ENCODE measurements around the gene ATP8A2.
A peak's percentile ranks its signal among the peaks of the same experiment; 100 is the strongest.

ATP8A2 gene

DNA sequence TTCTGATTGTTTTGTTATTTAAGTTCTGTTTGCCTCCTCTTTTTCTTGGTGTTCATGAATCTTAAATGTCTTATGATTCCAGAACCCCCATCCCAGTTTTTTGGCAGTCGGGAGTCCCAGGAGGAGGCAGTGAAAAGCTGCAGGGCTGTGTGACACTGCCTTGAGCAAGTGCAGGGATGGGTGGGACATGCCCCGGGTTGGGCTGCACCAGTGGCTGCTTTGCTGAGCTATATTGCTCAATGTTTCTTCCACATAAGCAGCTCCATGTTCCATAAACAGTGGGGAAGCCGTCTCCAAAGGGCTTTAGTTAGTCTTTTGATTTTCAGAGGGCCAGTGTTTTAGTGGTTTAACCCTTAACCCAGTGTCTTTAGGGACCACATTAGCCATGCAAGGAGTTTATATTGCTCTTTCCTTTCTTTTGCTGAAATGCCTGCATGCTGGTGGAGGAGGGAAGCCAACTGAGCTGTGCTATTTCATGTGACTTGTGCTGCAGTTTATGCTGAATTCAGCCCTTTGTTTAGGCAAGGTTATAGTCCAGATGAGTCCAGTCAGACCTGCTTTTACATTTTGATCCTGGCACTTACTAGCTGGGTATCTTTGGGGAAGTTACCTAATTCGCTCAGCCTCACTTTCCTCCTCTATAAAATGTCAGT, 13.1 kb downstream of the ATP8A2 start:
- no peak for DNase-seq

DNA sequence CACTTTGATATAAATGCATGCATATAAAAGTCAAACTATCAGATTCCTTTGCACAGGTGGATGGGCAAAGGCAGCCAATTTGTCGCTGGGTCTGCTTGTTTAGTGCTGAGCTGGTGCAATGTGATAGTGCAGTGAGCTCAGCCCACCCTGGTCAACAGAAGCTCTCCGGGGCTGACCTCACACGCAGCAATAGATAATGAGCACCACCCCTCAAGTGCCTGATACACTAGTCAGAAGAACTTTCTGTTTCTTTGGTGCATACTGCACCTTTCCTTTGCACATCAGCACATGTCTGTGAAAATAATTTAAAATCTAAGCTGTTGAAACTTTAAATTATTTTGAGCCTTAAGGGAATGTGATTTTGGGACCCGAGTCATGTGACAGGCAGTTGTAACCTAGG, 20.2 kb downstream of the ATP8A2 start:
- DNase-seq: no peak

DNA sequence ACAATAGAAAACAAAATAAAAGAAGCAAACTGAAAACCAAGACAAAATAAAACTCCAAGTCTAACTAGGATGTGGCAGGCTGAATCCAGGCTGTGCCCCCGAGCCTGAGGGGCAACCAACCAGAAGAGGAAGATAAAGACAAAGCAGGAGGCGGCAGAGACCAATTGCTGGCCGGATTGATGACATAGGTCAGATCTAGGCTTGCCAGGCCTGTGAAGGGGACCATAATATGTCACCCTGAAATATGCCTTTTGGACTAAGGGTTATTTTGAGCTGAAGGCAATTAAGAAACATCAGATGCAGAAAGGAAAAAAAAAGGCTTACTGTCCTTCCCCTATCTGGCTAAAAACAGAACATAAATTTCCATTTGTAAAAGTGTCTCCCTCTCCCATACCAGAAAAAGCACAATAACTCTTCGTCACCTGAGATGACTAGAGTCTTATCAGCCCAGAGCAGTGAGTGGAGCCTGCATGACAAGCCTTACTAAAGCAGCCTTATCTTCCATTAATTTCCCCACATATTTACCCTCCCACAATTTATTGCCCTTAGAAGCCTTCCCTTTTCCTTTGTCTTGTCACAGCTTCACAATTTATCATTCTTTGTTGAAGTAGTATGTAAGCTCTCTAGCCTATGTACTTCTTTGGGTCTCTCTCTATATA, 22.8 kb downstream of the ATP8A2 start:
- DNase-seq: no peak

DNA sequence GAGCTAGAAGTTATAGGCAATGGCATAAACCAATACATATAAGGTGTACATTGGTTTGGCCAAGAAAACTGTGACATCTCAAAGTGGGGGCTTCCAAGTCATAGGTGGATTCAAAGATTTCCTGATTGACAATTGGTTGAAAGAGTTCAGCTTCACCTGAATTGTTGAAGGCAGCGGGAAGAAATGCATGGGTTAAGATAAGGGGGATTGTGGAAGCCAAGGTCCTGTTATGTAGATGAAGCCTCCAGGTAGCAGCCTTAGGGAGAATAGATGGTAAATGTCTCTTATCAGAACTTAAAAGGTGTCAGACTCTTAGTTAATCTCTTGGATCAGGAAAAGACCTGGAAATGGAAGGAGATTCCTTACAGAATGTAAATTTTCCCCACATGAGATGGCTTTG, 26.0 kb downstream of the ATP8A2 start:
- no peak for DNase-seq

DNA sequence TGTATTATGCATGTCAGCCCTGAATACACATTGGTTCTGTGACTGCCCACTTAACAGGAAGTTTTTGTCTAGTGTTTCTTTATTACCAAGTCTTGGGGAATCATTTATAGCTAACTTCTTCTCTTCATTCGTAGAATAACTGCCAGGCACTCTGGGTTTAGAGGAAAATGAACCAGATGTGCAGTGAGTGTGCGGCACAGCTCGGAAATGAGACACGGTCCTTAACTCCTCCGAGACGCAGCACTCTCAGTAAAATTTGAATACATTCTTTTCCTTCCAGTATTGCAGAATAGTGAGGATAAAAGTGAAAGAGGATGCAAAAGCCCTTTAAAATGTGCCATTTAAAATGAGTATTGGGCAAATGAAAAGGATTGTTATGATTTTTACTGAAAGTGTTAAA, 29.2 kb downstream of the ATP8A2 start:
- no peak for DNase-seq

DNA sequence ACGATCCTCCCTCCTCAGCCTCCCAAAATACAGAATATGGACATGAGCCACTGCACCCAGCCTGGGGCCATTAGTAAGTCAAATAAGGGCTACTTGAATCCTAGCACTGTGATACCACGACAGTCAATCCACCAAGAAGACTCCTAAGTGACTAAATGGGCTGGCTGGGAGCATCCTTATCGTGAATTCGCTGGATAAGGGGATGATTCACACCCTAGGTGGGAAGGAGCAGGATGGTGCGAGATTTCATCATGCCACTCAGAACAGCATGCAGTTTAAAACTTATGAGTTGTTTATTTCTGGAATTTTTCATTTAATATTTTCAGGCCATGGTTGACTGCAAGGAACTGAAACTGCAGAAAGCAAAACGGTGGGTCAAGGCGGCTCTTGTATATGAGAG, 30.2 kb downstream of the ATP8A2 start:
- DNase-seq: no peak

DNA sequence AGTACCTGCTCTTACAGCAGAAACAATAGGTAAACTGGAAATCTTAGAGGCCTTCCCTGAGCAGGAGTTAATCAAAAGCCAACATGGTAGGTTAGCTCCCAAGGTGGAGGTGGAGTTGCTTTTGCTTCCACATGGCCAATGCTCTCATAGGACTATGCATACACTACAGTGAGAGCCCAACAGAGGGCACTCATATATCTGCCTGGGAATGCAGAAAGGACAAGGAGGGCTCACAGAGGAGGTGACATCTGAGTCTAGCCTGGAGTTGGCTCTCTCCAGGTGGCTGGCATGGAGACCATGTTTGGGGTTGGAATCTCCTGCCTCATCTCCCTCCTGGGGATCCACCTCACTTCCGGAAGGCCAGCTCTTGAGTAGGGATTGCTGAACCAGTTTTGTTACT, 34.6 kb downstream of the ATP8A2 start:
- DNase-seq: no peak

DNA sequence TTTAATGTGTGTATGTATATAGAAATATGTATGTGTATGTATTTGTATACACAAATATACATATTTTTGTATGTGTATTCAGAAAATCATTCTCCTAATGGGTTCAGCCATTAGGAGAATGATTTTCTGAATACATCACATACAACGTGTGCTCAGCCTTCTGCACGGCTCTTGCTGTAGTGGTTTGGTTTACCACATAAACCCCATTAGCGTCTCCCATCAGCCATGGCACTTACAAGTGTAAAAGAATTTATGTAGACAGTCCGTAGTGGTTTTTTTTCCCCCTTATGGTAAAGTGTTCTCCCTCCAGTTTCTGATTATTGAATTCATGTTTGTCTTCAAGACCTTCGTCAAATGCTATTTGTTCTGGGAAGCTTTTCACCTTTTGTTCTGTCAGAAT, 38.2 kb downstream of the ATP8A2 start:
- no peak for DNase-seq

DNA sequence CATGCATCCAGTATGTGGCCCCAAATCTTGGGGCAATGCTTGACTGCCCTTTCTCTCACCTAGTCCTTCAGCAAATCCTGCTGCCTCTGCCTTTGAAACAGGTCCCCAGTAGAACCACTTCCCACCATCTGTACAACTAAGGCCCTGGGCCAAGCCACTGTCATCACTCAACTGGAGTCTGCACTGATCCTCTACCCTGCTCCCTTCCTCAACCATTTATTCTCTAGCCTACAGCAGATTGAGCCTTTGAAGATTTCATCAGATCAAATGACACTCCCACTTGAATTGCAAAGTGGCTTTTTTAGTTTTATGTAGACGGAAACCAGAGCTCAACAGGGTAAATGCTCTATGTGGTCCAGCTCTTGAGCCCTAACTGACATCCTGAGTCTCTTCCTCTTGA, 43.5 kb downstream of the ATP8A2 start:
- DNase-seq: peak in 1 of 2 experiments; percentile 56

DNA sequence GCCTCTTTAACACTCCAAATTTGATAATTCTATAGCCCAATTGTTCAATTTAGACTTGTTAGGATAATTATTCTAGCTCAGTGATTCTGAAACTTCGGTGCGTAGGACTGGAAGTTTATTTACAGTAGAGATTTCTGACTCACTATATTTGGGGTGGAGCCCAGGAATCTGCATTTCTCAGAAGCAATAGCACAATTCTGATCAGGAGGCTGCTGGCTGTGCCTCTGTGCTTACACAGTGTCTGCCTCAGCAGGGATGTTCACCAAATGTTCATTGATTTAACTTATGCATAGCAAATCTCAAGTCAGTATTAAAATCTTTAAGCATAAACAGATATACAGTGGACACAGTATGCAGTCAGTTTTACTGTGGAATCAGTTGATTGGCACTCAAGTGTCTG, 45.8 kb downstream of the ATP8A2 start:
- DNase-seq: no peak

DNA sequence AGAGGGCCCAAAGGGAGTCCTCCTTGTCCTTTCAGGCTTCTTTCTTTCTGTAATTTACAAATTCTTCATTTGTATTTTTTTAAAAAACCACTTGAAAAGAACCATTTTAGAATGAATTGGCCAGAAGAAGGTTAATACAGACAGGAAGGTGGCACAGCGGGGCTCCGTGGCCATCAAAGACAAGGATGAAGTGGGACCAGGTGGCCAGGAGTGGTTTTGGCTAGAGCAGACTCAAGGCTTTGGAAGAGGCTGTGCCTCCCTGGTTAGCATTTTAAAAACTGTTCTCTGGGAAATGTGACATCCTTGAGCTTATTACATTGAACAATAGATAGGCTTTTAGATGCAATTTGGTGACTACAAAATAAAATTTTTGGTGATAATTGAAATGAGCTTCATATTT, 48.4 kb downstream of the ATP8A2 start:
- peak; percentile 28 to 87 for DNase-seq

DNA sequence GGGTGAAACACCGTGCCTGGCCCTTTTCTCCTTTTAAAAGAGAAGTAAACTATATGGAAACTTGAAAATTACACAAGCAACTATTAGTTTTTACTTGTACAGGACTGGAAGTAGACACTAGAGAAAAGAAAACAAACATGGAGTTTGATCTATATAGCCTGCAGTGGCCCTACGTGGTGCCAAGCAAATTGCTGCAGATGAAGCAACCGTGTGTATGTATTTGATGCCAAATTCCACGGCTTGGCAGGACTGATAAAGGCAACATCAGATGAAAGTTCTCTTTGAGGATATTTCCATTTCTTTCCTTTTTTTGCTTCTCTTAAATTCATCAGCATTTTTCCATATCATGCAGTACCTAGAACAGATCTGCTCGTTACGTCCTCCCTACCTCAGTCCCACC, 49.8 kb downstream of the ATP8A2 start:
- no peak for DNase-seq

DNA sequence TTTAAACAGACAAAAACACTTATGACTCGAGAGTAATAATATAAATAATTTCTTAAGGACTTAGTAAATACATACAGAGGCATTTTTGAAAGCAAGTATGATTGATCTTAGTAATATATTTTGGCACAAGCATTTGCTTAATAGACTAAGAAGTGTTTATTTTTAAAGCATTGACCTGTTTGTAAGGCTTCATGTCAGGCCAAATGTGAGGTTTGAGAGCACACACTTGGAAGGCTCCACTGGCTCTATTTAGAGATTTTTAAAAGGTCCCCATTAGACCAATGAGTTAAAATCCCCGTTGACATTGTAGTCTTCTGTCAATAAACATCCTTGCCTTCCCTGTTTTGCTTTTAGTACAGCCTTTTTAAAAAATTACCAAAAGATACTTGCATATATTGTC, 50.4 kb downstream of the ATP8A2 start:
- DNase-seq: peak in 1 of 2 experiments; percentile 13

DNA sequence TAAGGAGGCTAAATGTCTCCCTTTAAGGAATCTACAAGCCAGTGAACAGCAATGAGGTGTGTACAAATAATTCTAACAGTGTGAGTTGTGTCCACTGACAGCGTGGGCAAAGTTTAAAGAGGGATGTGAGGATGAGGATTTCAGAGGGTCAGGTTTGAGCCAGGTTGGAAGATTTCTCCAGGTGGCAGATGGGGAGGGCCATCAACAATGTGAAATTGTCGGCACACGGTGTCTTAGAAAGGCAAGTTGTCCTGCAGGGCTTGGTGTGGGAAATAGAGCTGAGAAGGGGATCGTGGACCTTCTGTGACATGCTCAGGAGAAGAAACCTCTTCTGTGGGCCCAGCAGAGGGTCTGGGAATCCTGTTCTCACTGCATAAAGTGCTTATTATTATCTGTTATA, 52.1 kb downstream of the ATP8A2 start:
- peak in 1 of 2 experiments; percentile 56 for DNase-seq

DNA sequence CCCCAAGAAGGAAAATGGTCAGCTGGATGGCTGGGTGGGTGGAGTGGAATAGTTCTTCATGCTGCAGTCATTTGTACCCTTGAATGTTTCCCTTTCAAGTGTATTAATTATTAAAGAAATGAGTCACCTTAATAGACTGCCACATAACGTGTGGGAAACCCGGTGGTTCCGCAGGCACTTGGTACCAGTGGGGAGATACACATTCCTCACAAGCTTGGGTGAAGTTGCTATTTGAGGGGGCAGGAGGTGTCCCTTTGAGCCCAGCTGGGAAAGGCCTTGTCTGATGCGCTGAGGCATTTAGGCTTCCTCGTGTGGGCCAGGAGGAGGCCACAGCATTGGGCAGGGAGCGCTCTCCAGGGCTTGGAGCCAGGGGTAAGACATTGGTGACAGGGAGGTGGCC, 57.7 kb downstream of the ATP8A2 start:
- no peak for DNase-seq

DNA sequence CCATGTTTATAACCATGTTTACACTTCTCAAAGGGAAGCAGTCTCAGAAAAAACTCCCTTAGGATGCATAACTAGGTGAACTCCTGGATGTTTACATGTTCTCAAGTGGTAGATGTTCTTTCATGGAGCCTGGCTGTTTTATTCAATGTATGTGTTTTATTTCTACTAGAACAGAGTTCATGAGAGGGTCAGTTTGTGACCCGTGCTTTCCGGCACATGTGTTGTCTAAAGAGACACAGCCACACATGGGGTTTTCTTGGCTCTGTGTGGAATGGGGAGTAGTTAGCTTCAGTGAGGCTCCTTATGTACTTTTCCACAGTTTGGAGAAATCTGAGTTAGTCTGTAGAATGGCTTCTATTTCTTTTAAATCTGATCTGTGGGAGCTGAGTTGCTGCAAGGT, 60.9 kb downstream of the ATP8A2 start:
- no peak for DNase-seq

DNA sequence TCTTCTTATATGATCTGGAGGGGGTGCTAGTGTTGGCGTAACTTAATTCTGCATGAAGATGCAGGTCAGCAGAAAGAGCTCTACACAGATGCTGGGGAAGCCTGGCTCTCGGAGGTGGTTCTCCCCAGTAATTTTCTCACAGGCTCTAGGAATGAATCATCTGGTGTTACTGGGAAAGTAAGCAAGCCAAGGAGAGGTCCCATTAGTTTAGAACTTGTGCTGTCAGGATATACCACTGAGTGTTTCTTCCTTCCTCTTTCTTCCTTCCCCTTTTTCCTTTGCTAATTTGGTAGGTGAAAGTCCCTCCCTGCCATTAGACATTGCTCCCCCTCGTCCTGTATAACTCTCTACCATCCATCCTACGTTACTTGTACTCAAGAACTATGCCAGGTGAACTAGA, 68.3 kb downstream of the ATP8A2 start:
- DNase-seq: no peak

DNA sequence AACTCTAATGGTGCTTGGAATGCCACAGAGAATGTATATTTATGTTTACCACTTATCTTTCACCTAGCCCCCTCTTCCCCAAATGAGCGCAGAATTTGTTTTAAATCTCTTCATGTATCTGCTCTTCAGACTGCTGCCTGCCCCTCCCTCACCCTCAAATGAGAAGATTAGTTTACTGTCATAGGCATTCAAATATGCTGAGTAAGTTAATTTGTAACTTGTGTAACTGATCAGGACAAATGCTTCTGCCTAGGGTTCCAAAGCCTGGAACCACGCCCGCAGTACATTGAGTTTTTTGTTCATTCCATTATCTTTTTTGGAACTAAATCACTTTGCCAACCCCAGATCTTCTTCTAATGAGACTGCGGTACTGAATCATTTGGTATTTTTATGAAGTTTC, 74.5 kb downstream of the ATP8A2 start:
- DNase-seq: no peak

DNA sequence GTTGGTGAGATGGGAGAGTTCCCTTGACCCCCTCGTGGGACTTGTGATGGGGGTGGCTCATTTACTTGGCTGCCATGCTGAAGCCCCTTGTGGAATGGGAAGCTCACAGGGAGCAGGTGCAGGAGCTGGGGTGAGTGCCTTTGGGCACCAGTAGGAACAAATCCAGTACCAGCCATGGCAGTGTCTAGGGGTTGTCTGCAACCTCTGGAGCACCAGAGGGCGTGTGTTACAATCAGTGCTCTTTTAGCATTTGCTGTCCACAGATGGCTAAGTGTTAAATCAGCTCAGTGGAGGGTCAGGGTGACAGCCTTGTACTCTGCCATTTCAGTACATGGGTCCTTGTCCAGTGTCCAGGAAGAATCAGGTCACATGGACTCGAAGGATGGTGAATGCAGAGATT, 75.6 kb downstream of the ATP8A2 start:
- no peak for DNase-seq

DNA sequence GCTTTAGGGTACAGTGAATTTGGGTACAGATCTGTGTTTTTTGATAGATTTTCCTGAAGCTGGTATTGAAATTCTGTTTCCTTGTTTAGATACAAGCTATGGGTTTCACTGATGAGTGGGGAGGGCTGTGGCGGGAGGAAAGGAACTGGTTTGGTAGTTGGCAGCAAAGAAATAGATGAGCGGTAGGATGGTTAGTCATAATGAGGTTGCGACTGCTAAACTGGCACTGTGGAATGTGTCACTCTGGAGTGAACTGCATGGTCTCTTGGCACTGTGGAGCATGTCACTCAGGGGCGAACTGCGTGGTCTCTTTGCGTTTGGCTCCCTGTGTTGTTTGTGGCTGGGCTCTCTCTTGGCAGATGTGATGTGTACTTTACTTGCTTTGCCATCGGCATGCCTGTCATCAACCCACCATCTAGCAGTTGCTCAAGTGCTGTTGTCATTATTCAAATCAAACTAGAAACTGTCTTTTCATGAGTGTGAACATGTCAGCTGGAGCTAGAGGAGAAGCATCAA, 82.1 kb downstream of the ATP8A2 start:
- no peak for DNase-seq

DNA sequence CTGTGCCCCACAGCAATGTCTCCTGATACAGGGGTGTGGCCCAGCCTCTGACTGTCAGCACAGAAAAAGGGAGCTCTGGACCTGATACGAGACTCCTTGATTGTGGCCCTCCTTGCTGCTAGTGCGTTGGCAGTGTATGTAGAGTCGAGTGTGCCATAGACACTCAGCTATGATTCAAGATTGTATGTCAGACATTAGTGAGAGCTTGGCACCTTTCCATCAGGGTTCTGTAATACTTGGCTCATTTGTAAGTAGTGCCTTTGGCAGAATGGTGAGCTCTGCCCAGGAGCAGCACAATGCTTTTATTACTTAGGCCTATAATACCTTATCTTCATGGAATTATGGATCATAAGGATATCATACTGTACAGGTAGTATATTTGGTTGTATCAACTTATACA, 83.4 kb downstream of the ATP8A2 start:
- no peak for DNase-seq

DNA sequence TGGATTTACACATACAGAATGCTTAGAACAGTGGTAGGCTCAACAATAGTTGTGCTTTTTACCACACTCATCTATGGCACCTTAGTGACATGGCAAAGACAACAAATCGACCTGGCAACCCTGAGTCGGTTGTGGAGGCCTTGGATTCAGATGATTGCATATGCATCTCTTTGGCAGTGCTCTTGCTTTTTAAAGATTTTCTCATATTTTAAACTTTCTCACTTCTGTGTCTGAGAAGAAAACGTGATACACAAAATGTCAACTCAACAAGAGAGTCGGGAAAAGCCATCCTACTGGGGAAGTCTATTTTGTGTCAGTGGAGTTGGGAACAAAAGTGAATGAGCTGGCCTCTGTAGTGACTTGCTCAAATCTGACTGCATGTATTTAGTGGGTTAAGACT, 85.8 kb downstream of the ATP8A2 start:
- no peak for DNase-seq

DNA sequence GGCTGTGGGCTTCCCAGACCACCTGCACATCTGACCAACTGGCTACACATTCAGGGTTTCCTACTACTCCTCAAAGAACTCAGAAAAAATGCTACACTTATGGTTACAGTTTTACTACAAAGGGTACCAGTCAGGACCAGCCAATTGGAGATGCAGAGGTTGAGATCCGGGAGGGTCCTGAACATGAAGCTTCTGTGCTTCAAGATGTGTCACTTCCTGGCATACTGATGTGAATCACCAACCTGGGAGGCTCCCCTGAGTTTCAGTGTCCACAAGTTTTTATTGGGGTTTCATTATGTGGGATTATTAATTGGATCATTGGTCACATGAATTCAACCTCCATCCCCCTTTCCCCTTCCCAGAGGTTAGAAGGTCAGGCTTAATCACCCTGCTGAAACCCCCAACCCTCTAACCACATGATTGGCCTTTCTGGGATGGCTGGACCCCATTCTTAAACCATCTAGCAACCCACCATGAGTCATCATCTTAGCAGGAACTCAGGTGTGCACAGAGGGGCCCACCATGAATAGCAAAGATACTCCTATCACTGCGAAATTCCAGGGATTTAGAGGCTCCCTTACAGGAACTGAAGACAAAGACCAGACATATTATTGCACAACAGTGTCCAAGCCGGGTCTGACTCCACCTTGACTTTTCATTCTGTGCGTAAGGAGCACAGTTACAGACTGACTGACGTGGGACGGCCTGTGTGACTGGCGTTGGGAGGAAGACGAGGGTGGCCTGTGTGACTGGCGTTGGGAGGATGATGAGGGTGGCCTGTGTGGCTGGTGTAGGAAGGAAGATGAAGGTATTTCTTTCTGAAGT, 90.7 kb downstream of the ATP8A2 start:
- no peak for DNase-seq

DNA sequence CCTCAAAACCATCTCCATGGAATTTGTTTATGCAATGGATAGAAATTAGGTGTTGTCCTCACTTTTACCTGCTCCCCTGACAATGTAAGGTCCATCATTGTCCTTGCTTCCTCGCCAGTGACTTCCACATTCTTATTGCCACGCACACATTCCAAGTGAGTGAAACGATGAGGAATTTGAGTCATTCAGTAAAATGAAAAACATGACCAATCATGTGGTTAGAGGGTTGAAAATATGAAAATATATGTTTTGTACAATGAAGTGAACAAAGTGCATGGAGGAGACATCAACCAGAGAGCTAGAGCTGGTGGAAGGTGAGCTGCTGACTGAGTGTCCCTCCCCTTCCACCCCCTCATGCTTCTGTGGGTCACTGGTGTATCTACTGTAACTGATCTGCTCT, 91.7 kb downstream of the ATP8A2 start:
- DNase-seq: no peak
